Measurements from ENCODE around the gene ZNF839.

ZNF839 gene

DNA sequence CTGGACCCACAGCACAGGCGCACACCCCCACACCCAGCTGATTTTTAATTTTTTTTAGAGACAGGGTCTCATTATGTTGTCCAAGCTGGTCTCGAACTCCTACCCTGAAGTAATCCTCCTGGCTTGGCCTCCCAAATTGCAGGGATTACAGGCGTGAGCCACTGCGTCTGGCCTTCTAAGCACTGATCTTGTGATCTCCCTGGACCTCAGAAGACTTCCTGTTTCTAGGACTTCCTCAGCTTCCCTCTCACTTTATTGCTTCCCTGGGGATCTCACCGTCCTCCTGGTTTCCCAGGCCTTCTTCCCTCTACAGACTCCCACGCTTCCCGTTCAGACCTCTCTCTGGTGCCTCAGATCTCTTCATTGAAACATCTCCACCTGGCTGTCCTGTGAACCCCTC, 13.8 kb downstream of the ZNF839 start:
- Histone ChIP-seq H3K36me3 (replicated peaks; ENCODE audit: insufficient read depth, low read length) (no peaks in the 10 kb centered on the region), H3F3A (ENCODE audit: insufficient read depth, low read length) (no peaks in the 10 kb centered on the region), H3K9me3 (replicated peaks; ENCODE audit: insufficient read depth, low read length) (no peaks in the 10 kb centered on the region), H4K20me1 (ENCODE audit: insufficient read depth, low read length) (no peaks in the 10 kb centered on the region), H3K4me2 (ENCODE audit: low read depth, low read length) (no peak overlapping the region), H3K4me1 (ENCODE audit: low read length) (no peaks in the 10 kb centered on the region), H3K27me3 (replicated peaks; ENCODE audit: insufficient read depth, low read length) (no peaks in the 10 kb centered on the region), H3K27ac (ENCODE audit: low read length) (no peak overlapping the region), H3K4me3 (ENCODE audit: low read length) (no peak overlapping the region), H3K79me2 (ENCODE audit: low read length) (no peaks in the 10 kb centered on the region), H3K9ac (ENCODE audit: low read length) (no peak overlapping the region), H3K9me2 (replicated peaks; ENCODE audit: insufficient read depth, low read length) (no peaks in the 10 kb centered on the region), H2AFZ (ENCODE audit: low read length) (no peak overlapping the region)
- TF ChIP-seq, protein P1, sequence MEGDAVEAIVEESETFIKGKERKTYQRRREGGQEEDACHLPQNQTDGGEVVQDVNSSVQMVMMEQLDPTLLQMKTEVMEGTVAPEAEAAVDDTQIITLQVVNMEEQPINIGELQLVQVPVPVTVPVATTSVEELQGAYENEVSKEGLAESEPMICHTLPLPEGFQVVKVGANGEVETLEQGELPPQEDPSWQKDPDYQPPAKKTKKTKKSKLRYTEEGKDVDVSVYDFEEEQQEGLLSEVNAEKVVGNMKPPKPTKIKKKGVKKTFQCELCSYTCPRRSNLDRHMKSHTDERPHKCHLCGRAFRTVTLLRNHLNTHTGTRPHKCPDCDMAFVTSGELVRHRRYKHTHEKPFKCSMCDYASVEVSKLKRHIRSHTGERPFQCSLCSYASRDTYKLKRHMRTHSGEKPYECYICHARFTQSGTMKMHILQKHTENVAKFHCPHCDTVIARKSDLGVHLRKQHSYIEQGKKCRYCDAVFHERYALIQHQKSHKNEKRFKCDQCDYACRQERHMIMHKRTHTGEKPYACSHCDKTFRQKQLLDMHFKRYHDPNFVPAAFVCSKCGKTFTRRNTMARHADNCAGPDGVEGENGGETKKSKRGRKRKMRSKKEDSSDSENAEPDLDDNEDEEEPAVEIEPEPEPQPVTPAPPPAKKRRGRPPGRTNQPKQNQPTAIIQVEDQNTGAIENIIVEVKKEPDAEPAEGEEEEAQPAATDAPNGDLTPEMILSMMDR (IDR thresholded peaks at IDR 0.05; ENCODE audit: low read length): no peak
- no peak for TF ChIP-seq EZH2 (optimal IDR thresholded peaks at IDR 0.05; ENCODE audit: low read depth, low read length)
- TF ChIP-seq EZH2phosphoT487 (IDR thresholded peaks at IDR 0.05; ENCODE audit: low read length): no peak
- DNase-seq: no peak

GRCh38 chr14:102333795-102334705, 14.5 kb downstream of the ZNF839 start:
- Histone ChIP-seq H3K79me2 (ENCODE audit: low read length) (no peaks in the 10 kb centered on the region), H2AFZ (ENCODE audit: low read length) (no peak overlapping the region), H3F3A (ENCODE audit: insufficient read depth, low read length) (no peaks in the 10 kb centered on the region), H3K27me3 (replicated peaks; ENCODE audit: insufficient read depth, low read length) (no peaks in the 10 kb centered on the region), H3K4me1 (ENCODE audit: low read length) (no peaks in the 10 kb centered on the region), H3K27ac (ENCODE audit: low read length) (no peak overlapping the region), H3K9ac (ENCODE audit: low read length) (no peak overlapping the region), H4K20me1 (ENCODE audit: insufficient read depth, low read length) (no peaks in the 10 kb centered on the region), H3K9me3 (replicated peaks; ENCODE audit: insufficient read depth, low read length) (no peaks in the 10 kb centered on the region), H3K36me3 (replicated peaks; ENCODE audit: insufficient read depth, low read length) (no peaks in the 10 kb centered on the region), H3K4me3 (ENCODE audit: low read length) (no peak overlapping the region), H3K4me2 (ENCODE audit: low read depth, low read length) (no peak overlapping the region), H3K9me2 (replicated peaks; ENCODE audit: insufficient read depth, low read length) (no peaks in the 10 kb centered on the region)
- TF ChIP-seq EZH2phosphoT487 (IDR thresholded peaks at IDR 0.05; ENCODE audit: low read length) (no peak), EZH2 (optimal IDR thresholded peaks at IDR 0.05; ENCODE audit: low read depth, low read length) (no peak)
- TF ChIP-seq, protein P1 (IDR thresholded peaks at IDR 0.05; ENCODE audit: low read length): no peak
- no peak for DNase-seq

DNA sequence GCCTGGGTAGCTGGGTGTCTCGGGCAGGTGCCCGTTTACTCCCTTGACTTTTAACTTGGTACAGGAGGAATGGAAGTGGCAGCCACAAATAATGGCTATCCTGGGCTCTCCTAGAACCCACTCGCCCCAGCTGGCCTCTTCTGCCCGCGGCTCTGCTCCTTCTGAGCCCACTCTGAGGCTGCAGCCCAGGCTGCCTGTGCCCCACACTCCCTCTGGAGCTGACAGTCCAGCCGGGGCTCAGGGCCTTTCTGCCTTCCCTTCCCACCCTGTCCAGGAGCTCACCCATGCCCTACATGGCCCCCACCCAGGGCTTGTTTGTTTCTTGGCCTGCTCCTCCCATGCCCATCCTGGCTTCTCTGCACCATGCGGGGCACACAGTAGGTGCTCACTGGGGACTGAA, 15.6 kb downstream of the ZNF839 start:
- Histone ChIP-seq H3K27ac (ENCODE audit: low read length) (no peak overlapping the region), H2AFZ (ENCODE audit: low read length) (no peak overlapping the region), H3K4me3 (ENCODE audit: low read length) (no peak overlapping the region), H3K9me2 (replicated peaks; ENCODE audit: insufficient read depth, low read length) (no peaks in the 10 kb centered on the region), H3K27me3 (replicated peaks; ENCODE audit: insufficient read depth, low read length) (no peaks in the 10 kb centered on the region), H3K79me2 (ENCODE audit: low read length) (no peaks in the 10 kb centered on the region), H3K9me3 (replicated peaks; ENCODE audit: insufficient read depth, low read length) (no peaks in the 10 kb centered on the region), H3K4me2 (ENCODE audit: low read depth, low read length) (no peak overlapping the region), H3K4me1 (ENCODE audit: low read length) (no peaks in the 10 kb centered on the region), H3K9ac (ENCODE audit: low read length) (no peak overlapping the region), H3K36me3 (replicated peaks; ENCODE audit: insufficient read depth, low read length) (no peaks in the 10 kb centered on the region), H4K20me1 (ENCODE audit: insufficient read depth, low read length) (no peaks in the 10 kb centered on the region), H3F3A (ENCODE audit: insufficient read depth, low read length) (no peaks in the 10 kb centered on the region)
- DNase-seq: no peak
- TF ChIP-seq, protein P1 (IDR thresholded peaks at IDR 0.05; ENCODE audit: low read length): no peak
- no peak for TF ChIP-seq EZH2 (optimal IDR thresholded peaks at IDR 0.05; ENCODE audit: low read depth, low read length)
- TF ChIP-seq EZH2phosphoT487 (IDR thresholded peaks at IDR 0.05; ENCODE audit: low read length): no peak
